ENCODE results near the gene PPARD.

The PPARD gene

GRCh38 chr6:35474942-35475570 lies 132.7 kb downstream of the PPARD start:
- Histone ChIP-seq H3K18ac (ENCODE audit: low read depth in 1 of 2, low read length in 2 of 2) (no peak overlapping the region), H3K14ac (ENCODE audit: low read length in 2 of 2) (no peak overlapping the region), H3K79me1 (replicated peaks; ENCODE audit: low read length, poor library complexity, severe bottlenecking) (peaks cover 14% of the 10 kb centered on the region), H3K23ac (ENCODE audit: low read length in 2 of 2) (no peak overlapping the region), H2AK5ac (ENCODE audit: low read length, severe bottlenecking) (no peak overlapping the region), H3K4me3 (ENCODE audit: insufficient read depth in 1 of 2, low read depth in 1 of 2, low read length in 2 of 2) (no peak overlapping the region), H2AFZ (ENCODE audit: low read depth, low read length) (no peak overlapping the region), H2BK15ac (ENCODE audit: low read depth, poor library complexity, severe bottlenecking) (no peak overlapping the region), H2BK120ac (ENCODE audit: low read depth, low read length) (no peak overlapping the region), H3K4me1 (ENCODE audit: control insufficient read depth, insufficient read depth, low read depth, low read length) (peaks cover 16% of the 10 kb centered on the region), H3K27me3 (ENCODE audit: control insufficient read depth in 1 of 2, insufficient read depth in 1 of 2, low read length in 2 of 2) (no peaks in the 10 kb centered on the region), H3K4ac (ENCODE audit: low read depth in 1 of 2, low read length in 2 of 2) (no peak overlapping the region), H2BK12ac (ENCODE audit: low read length in 2 of 2) (no peak overlapping the region), H4K91ac (ENCODE audit: low read length) (no peak overlapping the region), H2BK5ac (ENCODE audit: low read depth, low read length, poor library complexity, severe bottlenecking) (no peak overlapping the region), H3K36me3 (ENCODE audit: control insufficient read depth in 1 of 2, insufficient read depth in 2 of 2, low read depth in 1 of 2, low read length in 2 of 2) (peaks cover 80 to 85% of the 10 kb centered on the region in 2 experiments), H3K9ac (ENCODE audit: low read length) (no peak overlapping the region), H4K8ac (ENCODE audit: low read length) (no peak overlapping the region), H3K9me3 (ENCODE audit: control insufficient read depth, low read length) (no peaks in the 10 kb centered on the region), H3K27ac (ENCODE audit: low read length, poor library complexity, severe bottlenecking) (no peak overlapping the region), H3K4me2 (ENCODE audit: low read length, poor library complexity, severe bottlenecking) (no peak overlapping the region)
- WGBS: 94% methylated on average over 20 of the region's 20 CpGs
- no peak for DNase-seq

GRCh38 chr6:35475573-35475972 lies 133.2 kb downstream of the PPARD start:
- Histone ChIP-seq H3K4ac (ENCODE audit: low read depth in 1 of 2, low read length in 2 of 2) (no peak overlapping the region), H3K23ac (ENCODE audit: low read length in 2 of 2) (no peak overlapping the region), H3K18ac (ENCODE audit: low read depth in 1 of 2, low read length in 2 of 2) (no peak overlapping the region), H3K14ac (ENCODE audit: low read length in 2 of 2) (no peak overlapping the region), H3K9me3 (ENCODE audit: control insufficient read depth, low read length) (no peaks in the 10 kb centered on the region), H3K27me3 (ENCODE audit: control insufficient read depth in 1 of 2, insufficient read depth in 1 of 2, low read length in 2 of 2) (no peaks in the 10 kb centered on the region), H3K36me3 (ENCODE audit: control insufficient read depth in 1 of 2, insufficient read depth in 2 of 2, low read depth in 1 of 2, low read length in 2 of 2) (peaks cover 80 to 85% of the 10 kb centered on the region in 2 experiments), H3K79me1 (replicated peaks; ENCODE audit: low read length, poor library complexity, severe bottlenecking) (peaks cover 17% of the 10 kb centered on the region), H3K4me2 (ENCODE audit: low read length, poor library complexity, severe bottlenecking) (no peak overlapping the region), H2BK12ac (ENCODE audit: low read length in 2 of 2) (no peak overlapping the region), H2BK120ac (ENCODE audit: low read depth, low read length) (no peak overlapping the region), H3K27ac (ENCODE audit: low read length, poor library complexity, severe bottlenecking) (no peak overlapping the region), H2AK5ac (ENCODE audit: low read length, severe bottlenecking) (no peak overlapping the region), H2BK15ac (ENCODE audit: low read depth, poor library complexity, severe bottlenecking) (no peak overlapping the region), H3K4me3 (ENCODE audit: insufficient read depth in 1 of 2, low read depth in 1 of 2, low read length in 2 of 2) (no peak overlapping the region), H3K4me1 (ENCODE audit: control insufficient read depth, insufficient read depth, low read depth, low read length) (peaks cover 16% of the 10 kb centered on the region), H2AFZ (ENCODE audit: low read depth, low read length) (no peak overlapping the region), H2BK5ac (ENCODE audit: low read depth, low read length, poor library complexity, severe bottlenecking) (no peak overlapping the region), H4K91ac (ENCODE audit: low read length) (no peak overlapping the region), H4K8ac (ENCODE audit: low read length) (no peak overlapping the region), H3K9ac (ENCODE audit: low read length) (no peak overlapping the region)
- 91% methylated on average over 4 of the region's 4 CpGs for WGBS
- no peak for DNase-seq

GRCh38 chr6:35476004-35476403 lies 133.6 kb downstream of the PPARD start:
- Histone ChIP-seq H3K4me2 (ENCODE audit: low read length, poor library complexity, severe bottlenecking) (no peak overlapping the region), H2BK12ac (ENCODE audit: low read length in 2 of 2) (no peak overlapping the region), H3K14ac (ENCODE audit: low read length in 2 of 2) (no peak overlapping the region), H3K4ac (ENCODE audit: low read depth in 1 of 2, low read length in 2 of 2) (no peak overlapping the region), H3K4me1 (ENCODE audit: control insufficient read depth, insufficient read depth, low read depth, low read length) (peaks cover 14% of the 10 kb centered on the region), H2AK5ac (ENCODE audit: low read length, severe bottlenecking) (no peak overlapping the region), H3K79me1 (replicated peaks; ENCODE audit: low read length, poor library complexity, severe bottlenecking) (peaks cover 20% of the 10 kb centered on the region), H4K8ac (ENCODE audit: low read length) (no peak overlapping the region), H2BK120ac (ENCODE audit: low read depth, low read length) (no peak overlapping the region), H3K9ac (ENCODE audit: low read length) (no peak overlapping the region), H3K18ac (ENCODE audit: low read depth in 1 of 2, low read length in 2 of 2) (no peak overlapping the region), H3K27ac (ENCODE audit: low read length, poor library complexity, severe bottlenecking) (no peak overlapping the region), H3K4me3 (ENCODE audit: insufficient read depth in 1 of 2, low read depth in 1 of 2, low read length in 2 of 2) (no peak overlapping the region), H2BK5ac (ENCODE audit: low read depth, low read length, poor library complexity, severe bottlenecking) (no peak overlapping the region), H3K36me3 (ENCODE audit: control insufficient read depth in 1 of 2, insufficient read depth in 2 of 2, low read depth in 1 of 2, low read length in 2 of 2) (peaks cover 82 to 85% of the 10 kb centered on the region in 2 experiments), H2BK15ac (ENCODE audit: low read depth, poor library complexity, severe bottlenecking) (no peak overlapping the region), H3K9me3 (ENCODE audit: control insufficient read depth, low read length) (no peaks in the 10 kb centered on the region), H3K23ac (ENCODE audit: low read length in 2 of 2) (no peak overlapping the region), H3K27me3 (ENCODE audit: control insufficient read depth in 1 of 2, insufficient read depth in 1 of 2, low read length in 2 of 2) (no peaks in the 10 kb centered on the region), H4K91ac (ENCODE audit: low read length) (no peak overlapping the region), H2AFZ (ENCODE audit: low read depth, low read length) (no peak overlapping the region)
- WGBS: 94% methylated on average over 14 of the region's 14 CpGs
- no peak for DNase-seq

GRCh38 chr6:35477028-35477427 lies 134.7 kb downstream of the PPARD start:
- no peaks in the 10 kb centered on the region for H3K27me3 ChIP-seq (ENCODE audit: control insufficient read depth in 1 of 2, insufficient read depth in 1 of 2, low read length in 2 of 2)
- peaks cover 25% of the 10 kb centered on the region for H3K79me1 ChIP-seq (replicated peaks; ENCODE audit: low read length, poor library complexity, severe bottlenecking)
- H3K27ac ChIP-seq (ENCODE audit: low read length, poor library complexity, severe bottlenecking): no peak overlapping the region
- no peak for DNase-seq
- H3K4ac ChIP-seq (ENCODE audit: low read depth in 1 of 2, low read length in 2 of 2): no peak overlapping the region
- H2BK5ac ChIP-seq (ENCODE audit: low read depth, low read length, poor library complexity, severe bottlenecking): no peak overlapping the region
- H2BK120ac ChIP-seq (ENCODE audit: low read depth, low read length): no peak overlapping the region
- no peaks in the 10 kb centered on the region for H3K9me3 ChIP-seq (ENCODE audit: control insufficient read depth, low read length)
- no peak overlapping the region for H3K9ac ChIP-seq (ENCODE audit: low read length)
- H2AFZ ChIP-seq (ENCODE audit: low read depth, low read length): no peak overlapping the region
- no peak overlapping the region for H4K91ac ChIP-seq (ENCODE audit: low read length)
- no peak overlapping the region for H3K14ac ChIP-seq (ENCODE audit: low read length in 2 of 2)
- WGBS: 87% methylated on average over 7 of the region's 8 CpGs
- no peak overlapping the region for H4K8ac ChIP-seq (ENCODE audit: low read length)
- H3K18ac ChIP-seq (ENCODE audit: low read depth in 1 of 2, low read length in 2 of 2): no peak overlapping the region
- H3K4me3 ChIP-seq (ENCODE audit: insufficient read depth in 1 of 2, low read depth in 1 of 2, low read length in 2 of 2): no peak overlapping the region
- H3K4me1 ChIP-seq (ENCODE audit: control insufficient read depth, insufficient read depth, low read depth, low read length): peaks cover 9% of the 10 kb centered on the region
- H2BK12ac ChIP-seq (ENCODE audit: low read length in 2 of 2): no peak overlapping the region
- peaks cover 82 to 85% of the 10 kb centered on the region in 2 experiments for H3K36me3 ChIP-seq (ENCODE audit: control insufficient read depth in 1 of 2, insufficient read depth in 2 of 2, low read depth in 1 of 2, low read length in 2 of 2)
- no peak overlapping the region for H2BK15ac ChIP-seq (ENCODE audit: low read depth, poor library complexity, severe bottlenecking)
- H2AK5ac ChIP-seq (ENCODE audit: low read length, severe bottlenecking): no peak overlapping the region
- no peak overlapping the region for H3K23ac ChIP-seq (ENCODE audit: low read length in 2 of 2)
- no peak overlapping the region for H3K4me2 ChIP-seq (ENCODE audit: low read length, poor library complexity, severe bottlenecking)
